Gastrocnemius medialis (tissue), 4 donors: ENCODE results near the gene MLLT10. TPM values are rescaled to one million over a fixed set of nuclear protein-coding genes. Genes with fewer than 3 reads are reported as not detected.
A peak's percentile ranks its signal among the peaks of the same experiment; 100 is the strongest.

Experiments used
- ATAC-seq, 2 donors: fragments of 150-250 bp; one replicate each; pipeline ENCODE4 v1.9.1; 2016
- DNase-seq, 2 donors: peaks; one replicate each; pipeline ENCODE4 v3.0.0-alpha.2; 2019
- H3K27ac ChIP-seq, 4 donors: fragments of 200-600 bp; sonication (generic); 1 replicate in 1 of 4; 2 replicates in 3 of 4; pipeline ENCODE4 v1.5.1; 2016 to 2018; ENCODE audit warnings: mild to moderate bottlenecking in 2 of 4, moderate library complexity in 1 of 4
- H3K27me3 ChIP-seq, 3 donors: fragments of 200-600 bp; sonication (generic) in 2 of 3; 1 replicate in 1 of 3; 2 replicates in 2 of 3; pipeline versions ENCODE4 v1.5.1 to v1.6.0; 2016 to 2019; ENCODE audit warnings: mild to moderate bottlenecking in 1 of 3, moderate library complexity in 1 of 3
- H3K36me3 ChIP-seq, 2 donors: fragments of 200-600 bp; sonication (generic) in 1 of 2; one replicate each; pipeline ENCODE4 v1.5.1; 2017 to 2018
- H3K4me1 ChIP-seq, 2 donors: fragments of 200-600 bp; sonication (generic) in 1 of 2; one replicate each; pipeline ENCODE4 v1.5.1; 2016 to 2017; ENCODE audit warnings: mild to moderate bottlenecking in 2 of 2
- H3K4me3 ChIP-seq, 4 donors: fragments of 200-600 bp; sonication (generic) in 3 of 4; 1 replicate in 1 of 4; 2 replicates in 3 of 4; pipeline ENCODE4 v1.5.1; 2016 to 2019; ENCODE audit warnings: mild to moderate bottlenecking in 2 of 4
- H3K9me3 ChIP-seq, 3 donors: fragments of 200-600 bp; sonication (generic) in 2 of 3; 1 replicate in 1 of 3; 2 replicates in 2 of 3; pipeline ENCODE4 v1.5.1; 2016 to 2019
- CTCF ChIP-seq, 5 experiments: fragments of 450-650 bp in 3 of 5; fragments of 200-600 bp in 2 of 5; sonication (generic) in 2 of 5; IDR thresholded peaks in 4 of 5; conservative IDR thresholded peaks in 1 of 5; 1 replicate in 4 of 5; 2 replicates in 1 of 5; pipeline ENCODE4 v1.5.1; 2016 to 2019; ENCODE audit warnings: antibody characterized with exemption in 5 of 5, mild to moderate bottlenecking in 3 of 5, moderate library complexity in 3 of 5
- POLR2A ChIP-seq, 2 donors: fragments of 450-650 bp; IDR thresholded peaks; one replicate each; pipeline ENCODE4 v1.6.1; 2017; ENCODE audit warnings: antibody characterized with exemption in 2 of 2, mild to moderate bottlenecking in 2 of 2, moderate library complexity in 2 of 2
- in situ Hi-C, 4 donors: fragments of 200-750 bp; cut with MboI; loops; one replicate each; pipeline versions ENCODE4 v1.15.0 to v1.8.0; 2017; ENCODE audit warnings: low sequenced_read_pairs in 4 of 4
- intact Hi-C: fragments of 100-400 bp; cut with DNase I; formaldehyde crosslinking; loops from one replicate; pipeline ENCODE4 v1.15.1; 2023; ENCODE audit warnings: low total_unique reads
- total RNA-seq, 4 donors: library from RNA; depleted of rRNA; stranded (reverse); fragments of >200 nt; gene quantifications; one replicate each; pipeline versions ENCODE4 v1.1.0 to v1.2.3, GENCODE V29; 2016

The MLLT10 gene
- total RNA-seq, 4 donors from 2014 or later: 13.6 to 26.6 (median 21.6) TPM

DNA sequence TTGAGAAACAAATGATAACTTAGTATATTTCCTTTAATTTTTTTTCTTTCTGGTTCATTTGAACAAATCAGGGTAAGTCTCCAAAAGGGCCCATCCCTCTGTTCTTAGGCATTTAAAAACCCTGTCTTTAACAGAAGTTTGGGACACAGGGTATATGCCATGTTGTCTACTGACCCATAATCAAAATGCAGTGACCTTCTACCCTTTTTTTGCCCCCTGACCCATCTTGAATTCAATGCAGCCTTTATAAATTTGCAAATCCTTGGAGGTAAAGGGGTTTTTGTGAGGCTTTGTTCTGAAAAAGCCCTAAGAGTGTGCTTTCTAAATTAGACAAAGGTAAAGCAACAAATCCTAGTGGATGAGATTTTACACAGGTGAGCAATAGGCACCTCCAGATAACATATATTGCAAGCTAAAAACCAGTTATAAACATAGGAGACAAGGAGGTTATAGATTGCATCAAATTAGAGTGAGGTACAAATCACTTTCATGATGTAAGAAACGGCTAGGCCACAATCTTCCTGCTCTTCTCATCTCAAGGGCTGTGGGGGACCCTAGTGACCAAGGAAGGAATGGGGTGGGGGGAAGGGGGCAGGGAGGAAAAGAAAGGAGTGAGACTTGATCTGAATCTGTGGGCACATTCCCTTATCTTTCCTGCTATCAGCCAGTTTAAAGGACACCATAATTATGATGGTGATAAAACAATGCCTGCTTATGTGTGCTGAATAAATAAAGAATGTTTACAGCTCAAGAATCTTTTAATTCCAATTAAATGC, 11.2 kb upstream of the MLLT10 start:
- peaks cover 39 to 49% of the 10 kb centered on the region in 2 donors for H3K4me1 ChIP-seq
- intact Hi-C loops: no loop called here
- in situ Hi-C loops: loop anchor here in 3 of 4 donors (10.0 to 25.0 kb wide), 3 partner anchors 789 to 802 kb away; partner anchors contain the start of genes BMI1 (in 2 of the 3) and COMMD3 (in 2 of the 3)

GRCh38 chr10:21523557-21524008, 10.4 kb upstream of the MLLT10 start:
- Histone ChIP-seq H3K36me3 (no peaks in the 10 kb centered on the region), H3K27ac (peak overlapping the region; percentile 90 to 100 (median 98)), H3K4me3 (peak overlapping the region; percentile 56 to 80 (median 74)), H3K9me3 (no peaks in the 10 kb centered on the region), H3K27me3 (no peaks in the 10 kb centered on the region), H3K4me1 (peaks cover 42 to 44% of the 10 kb centered on the region in 2 donors)
- intact Hi-C loops: no loop called here
- peak in 1 of 2 donors; percentile 62 for DNase-seq
- in situ Hi-C loops: loop anchor here in 3 of 4 donors (10.0 to 25.0 kb wide), 3 partner anchors 789 to 801 kb away; partner anchors contain the start of genes BMI1 (in 2 of the 3) and COMMD3 (in 2 of the 3)
- TF ChIP-seq CTCF (IDR thresholded peaks at IDR 0.05 in 4 of 5, conservative IDR thresholded peaks at IDR 0.05 in 1 of 5): no peak
- TF ChIP-seq POLR2A (IDR thresholded peaks at IDR 0.05): no peak
- ATAC-seq: no peak

More for the DNA sequence above, 11.2 kb upstream of the MLLT10 start:
- TF ChIP-seq CTCF (IDR thresholded peaks at IDR 0.05 in 4 of 5, conservative IDR thresholded peaks at IDR 0.05 in 1 of 5) (no peak), POLR2A (IDR thresholded peaks at IDR 0.05) (no peak)
- H3K9me3 ChIP-seq: no peaks in the 10 kb centered on the region
- no peak overlapping the region for H3K4me3 ChIP-seq
- no peaks in the 10 kb centered on the region for H3K27me3 ChIP-seq
- H3K36me3 ChIP-seq: no peaks in the 10 kb centered on the region
- ATAC-seq (no peak), DNase-seq (no peak)
- peak overlapping the region; percentile 90 to 100 (median 98) for H3K27ac ChIP-seq

DNA sequence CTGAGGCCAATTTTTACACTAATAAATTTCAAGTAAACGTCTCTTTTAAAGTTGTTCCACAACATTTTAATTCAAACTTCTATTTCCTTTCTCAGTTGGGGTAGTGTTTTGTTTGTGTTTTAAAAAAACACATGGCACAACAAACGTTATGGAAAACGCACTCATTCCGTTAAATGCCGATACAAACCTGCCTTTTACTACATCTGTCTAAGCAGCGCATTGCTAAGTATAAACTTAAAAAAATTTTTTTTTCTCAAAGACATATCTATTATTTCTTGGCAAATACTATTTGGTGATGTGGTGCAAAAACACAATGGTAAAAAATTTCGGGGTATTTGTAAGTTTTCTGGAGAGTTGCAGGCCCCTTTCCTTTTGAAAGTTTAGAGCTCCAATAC, 9.9 kb upstream of the MLLT10 start:
- no peak for TF ChIP-seq CTCF (IDR thresholded peaks at IDR 0.05 in 4 of 5, conservative IDR thresholded peaks at IDR 0.05 in 1 of 5)
- no peak for TF ChIP-seq POLR2A (IDR thresholded peaks at IDR 0.05)
- peaks cover 39% of the 10 kb centered on the region in 2 donors for H3K4me1 ChIP-seq
- in situ Hi-C loops: loop anchor here in 3 of 4 donors (10.0 to 25.0 kb wide), 3 partner anchors 788 to 801 kb away; partner anchors contain the start of genes BMI1 (in 2 of the 3) and COMMD3 (in 2 of the 3)
- H3K27ac ChIP-seq: peak overlapping the region; percentile 90 to 100 (median 98)
- intact Hi-C loops: no loop called here
- peak overlapping the region; percentile 56 to 80 (median 74) for H3K4me3 ChIP-seq
- ATAC-seq (no peak), DNase-seq (no peak)
- H3K36me3 ChIP-seq: no peaks in the 10 kb centered on the region
- H3K27me3 ChIP-seq: no peaks in the 10 kb centered on the region
- H3K9me3 ChIP-seq: no peaks in the 10 kb centered on the region

GRCh38 chr10:21524526-21525366, 9.3 kb upstream of the MLLT10 start:
- Histone ChIP-seq H3K9me3 (no peaks in the 10 kb centered on the region), H3K4me1 (peaks cover 33% of the 10 kb centered on the region in 2 donors), H3K4me3 (peak overlapping the region; percentile 56 to 80 (median 74)), H3K27ac (peak overlapping the region; percentile 90 to 100 (median 98)), H3K36me3 (no peaks in the 10 kb centered on the region), H3K27me3 (no peaks in the 10 kb centered on the region)
- TF ChIP-seq CTCF (IDR thresholded peaks at IDR 0.05 in 4 of 5, conservative IDR thresholded peaks at IDR 0.05 in 1 of 5) (no peak), POLR2A (IDR thresholded peaks at IDR 0.05) (no peak)
- ATAC-seq: no peak
- intact Hi-C loops (no loop called here), in situ Hi-C loops (loop anchor here in 3 of 4 donors (10.0 to 25.0 kb wide), 3 partner anchors 788 to 800 kb away; partner anchors contain the start of genes BMI1 (in 2 of the 3) and COMMD3 (in 2 of the 3))
- DNase-seq: peak in 1 of 2 donors; percentile 35
